ENCODE measurements around the gene SIRT5. TPM values are rescaled to one million over a fixed set of nuclear protein-coding genes. Genes with fewer than 3 reads are reported as not detected.
A peak's percentile ranks its signal among the peaks of the same experiment; 100 is the strongest.

The SIRT5 gene
- total RNA-seq, 1 experiment from 2014 or later, result 14.3 TPM

- WGBS (ENCODE audit: extremely low coverage, insufficient read length, low lambda C conversion rate), result no CpG with 5 or more reads among the region's 3 CpGs
- no peaks in the 10 kb centered on the region for H3K9me3 Mint-ChIP-seq
- Histone ChIP-seq H2BK15ac (ENCODE audit: low read depth, low read length) (no peak overlapping the region), H4K8ac (replicated peaks; ENCODE audit: insufficient read length, low read depth, low read length) (no peak overlapping the region), H2BK12ac (ENCODE audit: insufficient read length, low read depth, low read length) (no peak overlapping the region), H2BK5ac (ENCODE audit: insufficient read length, low read length) (no peak overlapping the region), H4K5ac (ENCODE audit: insufficient read length, low read depth, low read length) (no peak overlapping the region), H3K14ac (ENCODE audit: insufficient read depth, low read length) (no peak overlapping the region), H3K23ac (ENCODE audit: insufficient read length, low read depth, low read length) (no peak overlapping the region), H3T11ph (ENCODE audit: low read length) (no peak overlapping the region), H2BK120ac (ENCODE audit: low read depth, low read length, poor library complexity, severe bottlenecking) (no peak overlapping the region), H4K91ac (ENCODE audit: insufficient read length, low read depth, low read length) (no peak overlapping the region), H4K20me1 (ENCODE audit: control insufficient read depth, insufficient read depth, insufficient read length) (no peaks in the 10 kb centered on the region), H2AFZ (ENCODE audit: low read length) (no peak overlapping the region), H3K79me2 (ENCODE audit: insufficient read depth, low read length) (no peaks in the 10 kb centered on the region), H3K9me3 (ENCODE audit: control insufficient read depth, low read depth, low read length) (no peaks in the 10 kb centered on the region), H3K27ac (ENCODE audit: insufficient read length, low read depth, low read length) (no peak overlapping the region), H3K9ac (ENCODE audit: extremely low read depth, insufficient read length, low read length) (no peak overlapping the region), H3K4me2 (ENCODE audit: insufficient read depth, insufficient read length, low read length) (no peak overlapping the region), H3K4ac (ENCODE audit: low read depth, low read length) (no peak overlapping the region), H3K4me1 (ENCODE audit: insufficient read depth, low read length) (peaks cover 11% of the 10 kb centered on the region), H3K27me3 (ENCODE audit: insufficient read depth, low read length) (no peaks in the 10 kb centered on the region), H3K23me2 (ENCODE audit: insufficient read length, low read depth, low read length, poor library complexity, severe bottlenecking) (no peaks in the 10 kb centered on the region), H2BK20ac (ENCODE audit: low read depth, low read length, poor library complexity, severe bottlenecking) (no peak overlapping the region), H3K56ac (ENCODE audit: insufficient read length, low read depth, low read length) (no peak overlapping the region), H2AK5ac (ENCODE audit: insufficient read length, low read length) (no peak overlapping the region), H3K79me1 (ENCODE audit: insufficient read depth, low read depth, low read length, poor library complexity, severe bottlenecking) (no peaks in the 10 kb centered on the region), H3K18ac (ENCODE audit: insufficient read length, low read depth, low read length) (no peak overlapping the region)
- H3K36me3 Mint-ChIP-seq (ENCODE audit: insufficient read depth in 1 of 3, low read depth in 3 of 3), result no peaks in the 10 kb centered on the region
- no peak for TF ChIP-seq CTCF (conservative IDR thresholded peaks at IDR 0.05)
- peak overlapping the region in 1 of 3 experiments; percentile 57; a peak in 1 of 7 replicates for H3K27ac Mint-ChIP-seq
- H3K4me1 Mint-ChIP-seq, result peaks cover 43 to 44% of the 10 kb centered on the region in 2 experiments
- no peaks in the 10 kb centered on the region; the same call in 1 of the 2 replicates for H3K27me3 Mint-ChIP-seq (ENCODE audit: low read depth)
- no peak overlapping the region for H3K4me3 Mint-ChIP-seq
- no peak for DNase-seq
These were observed 39.9 kb upstream of the SIRT5 start for GRCh38 chr6:13534536-13534935.
